H1 (cell line): Measurements from ENCODE around the gene TLR8. TPM values are rescaled to one million over a fixed set of nuclear protein-coding genes. Genes with fewer than 3 reads are reported as not detected.

Experiments used
- CTCF ChIA-PET: fragments of 300-600 bp; sonication (Branson Sonifier 250); formaldehyde crosslinking; loops from one replicate; lab custom pipeline; 2021; ENCODE audit not compliant: partially characterized antibody; lab: Charles Lee
- POLR2A ChIA-PET: fragments of 300-600 bp; sonication (Branson Sonifier 250); formaldehyde crosslinking; loops from one replicate; lab custom pipeline; 2021; ENCODE audit warnings: inconsistent platforms; ENCODE audit not compliant: partially characterized antibody; lab: Charles Lee
- DNase-seq, 2 experiments: peaks; one replicate each; pipeline versions ENCODE4 v3.0.0 to v3.0.0-alpha.2; 2010 to 2022; ENCODE audit warnings: low spot score in 2 of 2, low read depth in 1 of 2, mixed read lengths in 1 of 2
- FAIRE-seq: peaks from 2 replicates; lab custom pipeline; 2011; peaks lifted over from hg19 to GRCh38; lab: Jason Lieb, UNC
- H2AFZ ChIP-seq: 2 replicates; pipeline ENCODE4 v1.8.1; 2012; ENCODE audit warnings: low read length, inconsistent platforms
- H2AK5ac ChIP-seq: 2 replicates; pipeline ENCODE4 v1.6.1; 2013; ENCODE audit warnings: low read depth, low read length
- H2BK120ac ChIP-seq: replicated peaks from 2 replicates; pipeline ENCODE3; 2013; ENCODE audit warnings: low read depth, low read length, inconsistent platforms
- H2BK12ac ChIP-seq: 2 replicates; pipeline ENCODE4 v1.6.1; 2013; ENCODE audit warnings: low read depth, low read length
- H2BK15ac ChIP-seq: 2 replicates; pipeline ENCODE4 v1.6.1; 2013; ENCODE audit warnings: low read length
- H2BK20ac ChIP-seq: 2 replicates; pipeline ENCODE4 v1.6.1; 2013; ENCODE audit warnings: low read length
- H2BK5ac ChIP-seq: 2 replicates; pipeline ENCODE4 v1.6.1; 2013; ENCODE audit warnings: low read depth, low read length
- H3K14ac ChIP-seq: 2 replicates; pipeline ENCODE4 v1.6.1; 2013; ENCODE audit warnings: inconsistent platforms; ENCODE audit not compliant: insufficient read length
- H3K18ac ChIP-seq: 2 replicates; pipeline ENCODE4 v1.6.1; 2013; ENCODE audit warnings: low read length; ENCODE audit errors: extremely low read depth
- H3K23ac ChIP-seq: 2 replicates; pipeline ENCODE4 v1.6.1; 2013; ENCODE audit warnings: inconsistent platforms; ENCODE audit not compliant: insufficient read length
- H3K23me2 ChIP-seq: 2 replicates; pipeline ENCODE4 v1.6.1; 2013; ENCODE audit warnings: low read depth, low read length
- H3K27ac ChIP-seq: 2 replicates; pipeline ENCODE4 v1.6.1; 2011; ENCODE audit warnings: low read depth, low read length, inconsistent platforms
- H3K27me3 ChIP-seq, 4 experiments: replicated peaks in 1 of 4; 1 replicate in 1 of 4; 2 replicates in 3 of 4; pipeline versions ENCODE4 v1.6.1 to v1.8.1; 2011 to 2013; ENCODE audit warnings: low read length in 3 of 4, mild to moderate bottlenecking in 3 of 4, inconsistent platforms in 2 of 4, mixed read lengths in 2 of 4, moderate library complexity in 1 of 4; ENCODE audit not compliant: control insufficient read depth in 3 of 4, insufficient read depth in 3 of 4; ENCODE audit errors: extremely low read depth in 1 of 4
- H3K36me3 ChIP-seq, 4 experiments: 2 replicates each; pipeline versions ENCODE4 v1.6.1 to v1.8.1; 2011 to 2013; ENCODE audit warnings: mild to moderate bottlenecking in 4 of 4, low read length in 3 of 4, moderate library complexity in 2 of 4, control low read depth in 1 of 4, inconsistent platforms in 1 of 4; ENCODE audit not compliant: insufficient read depth in 4 of 4, control insufficient read depth in 2 of 4
- H3K4ac ChIP-seq: replicated peaks from 2 replicates; pipeline ENCODE3; 2013; ENCODE audit warnings: low read length, low read depth, mixed read lengths, inconsistent platforms; ENCODE audit not compliant: insufficient read length
- H3K4me1 ChIP-seq, 4 experiments: replicated peaks in 1 of 4; 1 replicate in 1 of 4; 2 replicates in 3 of 4; pipeline versions ENCODE4 v1.6.1 to v1.8.1; 2011 to 2013; ENCODE audit warnings: low read length in 3 of 4, inconsistent platforms in 2 of 4, mixed read lengths in 1 of 4; ENCODE audit not compliant: insufficient read depth in 4 of 4, control insufficient read depth in 3 of 4
- H3K4me2 ChIP-seq, 2 experiments: 2 replicates each; pipeline versions ENCODE4 v1.6.1 to v1.8.1; 2011 to 2013; ENCODE audit warnings: low read depth in 2 of 2, low read length in 2 of 2, control low read depth in 1 of 2, inconsistent platforms in 1 of 2, mild to moderate bottlenecking in 1 of 2; ENCODE audit not compliant: insufficient read depth in 1 of 2
- H3K4me3 ChIP-seq, 4 experiments: fragments of 200-600, 300-600 bp in 1 of 4; sonication (generic), shearing (Covaris generic), sonication (Bioruptor Twin) in 1 of 4; 2 replicates each; pipeline versions ENCODE4 v1.5.1 to v1.8.1; 2011 to 2016; ENCODE audit warnings: low read length in 4 of 4, low read depth in 3 of 4, control low read depth in 2 of 4, inconsistent platforms in 2 of 4, mild to moderate bottlenecking in 2 of 4, mixed read lengths in 1 of 4, moderate library complexity in 1 of 4; ENCODE audit not compliant: insufficient read depth in 2 of 4; ENCODE audit errors: extremely low read depth in 1 of 4
- H3K56ac ChIP-seq: replicated peaks from 2 replicates; pipeline ENCODE3; 2013; ENCODE audit warnings: low read depth, mild to moderate bottlenecking, mixed read lengths, low read length, inconsistent platforms; ENCODE audit not compliant: insufficient read length
- H3K79me1 ChIP-seq: 2 replicates; pipeline ENCODE4 v1.6.1; 2013; ENCODE audit warnings: low read depth, low read length, control low read depth
- H3K79me2 ChIP-seq, 2 experiments: 2 replicates each; pipeline versions ENCODE4 v1.6.1 to v1.8.1; 2012 to 2013; ENCODE audit warnings: low read length in 2 of 2, mild to moderate bottlenecking in 2 of 2, inconsistent platforms in 1 of 2; ENCODE audit not compliant: insufficient read depth in 2 of 2, control insufficient read depth in 1 of 2
- H3K9ac ChIP-seq, 4 experiments: replicated peaks in 1 of 4; 1 replicate in 1 of 4; 2 replicates in 3 of 4; pipeline versions ENCODE4 v1.6.1 to v1.8.1; 2011 to 2013; ENCODE audit warnings: low read depth in 3 of 4, low read length in 3 of 4, control low read depth in 2 of 4, mild to moderate bottlenecking in 2 of 4, moderate library complexity in 2 of 4, inconsistent platforms in 1 of 4; ENCODE audit errors: extremely low read depth in 1 of 4
- H3K9me3 ChIP-seq, 2 experiments: 2 replicates each; pipeline versions ENCODE4 v1.6.1 to v1.8.1; 2012 to 2013; ENCODE audit warnings: mild to moderate bottlenecking in 2 of 2, moderate library complexity in 2 of 2, control low read depth in 1 of 2, inconsistent platforms in 1 of 2, low read depth in 1 of 2, low read length in 1 of 2, mixed read lengths in 1 of 2; ENCODE audit not compliant: insufficient read depth in 2 of 2
- H4K20me1 ChIP-seq, 2 experiments: replicated peaks in 1 of 2; 2 replicates each; pipeline versions ENCODE3 to v1.8.1; 2011 to 2013; ENCODE audit warnings: inconsistent platforms in 2 of 2, low read length in 2 of 2, mild to moderate bottlenecking in 1 of 2; ENCODE audit not compliant: insufficient read depth in 2 of 2, control insufficient read depth in 1 of 2
- H4K5ac ChIP-seq: 2 replicates; pipeline ENCODE4 v1.6.1; 2013; ENCODE audit warnings: low read length, low read depth, mixed read lengths, inconsistent platforms; ENCODE audit not compliant: insufficient read length
- H4K8ac ChIP-seq: 2 replicates; pipeline ENCODE4 v1.8.0; 2013; ENCODE audit warnings: mild to moderate bottlenecking, moderate library complexity, low read length, inconsistent platforms; ENCODE audit not compliant: insufficient read depth; ENCODE audit errors: extremely low read depth
- H4K91ac ChIP-seq: replicated peaks from 2 replicates; pipeline ENCODE3; 2013; ENCODE audit warnings: low read length, mixed read lengths, inconsistent platforms; ENCODE audit not compliant: insufficient read length
- BCL11A ChIP-seq, 2 experiments: IDR thresholded peaks; one replicate each; pipeline ENCODE4 v1.6.1; 2011; ENCODE audit warnings: low read depth in 2 of 2, low read length in 2 of 2, mild to moderate bottlenecking in 2 of 2
- CBX8 ChIP-seq: fragments of 300-800, 300-1000 bp; sonication (generic); IDR thresholded peaks from 2 replicates; pipeline ENCODE4 v1.7.1; 2016; ENCODE audit warnings: low read depth, low read length, borderline replicate concordance
- CHD2 ChIP-seq: IDR thresholded peaks from 2 replicates; pipeline ENCODE4 v1.6.1; 2012; ENCODE audit warnings: low read length, improper control_type of control experiment
- CREB1 ChIP-seq: IDR thresholded peaks from 2 replicates; pipeline ENCODE4 v1.6.1; 2012; ENCODE audit warnings: inconsistent platforms
- EP300 ChIP-seq, 2 experiments: IDR thresholded peaks; 1 replicate in 1 of 2; 2 replicates in 1 of 2; pipeline ENCODE4 v1.6.1; 2011 to 2012; ENCODE audit warnings: low read depth in 2 of 2, low read length in 2 of 2, mild to moderate bottlenecking in 2 of 2, borderline replicate concordance in 1 of 2, inconsistent platforms in 1 of 2, moderate library complexity in 1 of 2
- NRF1 ChIP-seq: IDR thresholded peaks from 2 replicates; pipeline ENCODE4 v1.6.1; 2011; ENCODE audit warnings: mild to moderate bottlenecking, low read depth, low read length, improper control_type of control experiment
- SIX5 ChIP-seq: IDR thresholded peaks from 2 replicates; pipeline ENCODE4 v1.6.1; 2011; ENCODE audit warnings: mild to moderate bottlenecking, low read depth, low read length
- SP1 ChIP-seq: IDR thresholded peaks from 2 replicates; pipeline ENCODE4 v1.6.1; 2011; ENCODE audit warnings: low read depth, low read length
- WGBS, 2 experiments: shearing (Covaris generic) in 1 of 2; methylation state at CpG; one replicate each; pipeline versions ENCODE4 v1.1.6 to v1.1.7; 2013 to 2015; ENCODE audit warnings: low lambda C conversion rate in 2 of 2, mixed read lengths in 2 of 2, inconsistent platforms in 1 of 2, low coverage in 1 of 2, missing lambda C conversion rate in 1 of 2; ENCODE audit not compliant: insufficient replicate concordance in 2 of 2, insufficient coverage in 1 of 2, insufficient read length in 1 of 2; ENCODE audit errors: extremely low coverage in 1 of 2, missing lambda C conversion rate in 1 of 2; 5-methylcytosine and 5-hydroxymethylcytosine counted together
- polyA plus RNA-seq, 7 experiments: library from polyadenylated mRNA; depleted of rRNA in 3 of 7; stranded (reverse) in 5 of 7; unstranded in 2 of 7; fragments of >200 nt in 5 of 7; fragments of 200-250 nt in 2 of 7; gene quantifications; 1 replicate in 5 of 7; 2 replicates in 1 of 7; 4 replicates in 1 of 7; pipeline versions ENCODE4 v1.2.1 to v1.2.3, GENCODE V29; 2011 to 2013; ENCODE audit warnings: missing spikeins in 2 of 7, mixed read lengths in 2 of 7
- total RNA-seq: library from RNA; stranded (reverse); fragmentation: NEBNext Ultra II Directional; extraction: Animal tissue kit (Norgen Biotek cat#: 25700); gene quantifications from 2 replicates; pipeline ENCODE4 v1.2.1, GENCODE V29; 2021
- TF ChIP-seq, protein P1 (sequence below): IDR thresholded peaks from 2 replicates; pipeline ENCODE4 v1.6.1; 2012; ENCODE audit warnings: low read length, inconsistent platforms

Gene TLR8
- total and polyA plus RNA-seq, 2 of the 8 experiments (the other 6 are each of a cell fraction or from before 2014, with no cell fraction given): not detected

GRCh38 chrX:12874581-12874980 is 31.8 kb upstream of the TLR8 start:
- no peak overlapping the region for H3K4me2 ChIP-seq
- no peak overlapping the region for H3K27ac ChIP-seq
- H3K56ac ChIP-seq: no peak overlapping the region
- no peak overlapping the region for H3K23ac ChIP-seq
- no peaks in the 10 kb centered on the region for H3K79me2 ChIP-seq
- H3K27me3 ChIP-seq: no peaks in the 10 kb centered on the region
- ChIA-PET CTCF (interaction anchor here (0.8 kb wide), 1 partner anchor 26 kb away, joined by 3 read pairs; no protein-coding TSS in a partner anchor), POLR2A (no interaction called here)
- no peaks in the 10 kb centered on the region for H4K20me1 ChIP-seq
- no peak overlapping the region for H3K18ac ChIP-seq
- no peak overlapping the region for H3K14ac ChIP-seq
- no peak overlapping the region for H4K91ac ChIP-seq
- H4K8ac ChIP-seq: no peak overlapping the region
- H2BK20ac ChIP-seq: no peak overlapping the region
- no peaks in the 10 kb centered on the region for H3K4me1 ChIP-seq
- DNase-seq (no peak), FAIRE-seq (no peak)
- H2BK15ac ChIP-seq: no peak overlapping the region
- no peaks in the 10 kb centered on the region for H3K36me3 ChIP-seq
- no peak overlapping the region for H4K5ac ChIP-seq
- no peaks in the 10 kb centered on the region for H3K79me1 ChIP-seq
- no peak overlapping the region for H2AK5ac ChIP-seq
- no peak overlapping the region for H2BK12ac ChIP-seq
- H2BK120ac ChIP-seq: no peak overlapping the region
- no peak overlapping the region for H2AFZ ChIP-seq
- no peaks in the 10 kb centered on the region for H3K9me3 ChIP-seq
- no peaks in the 10 kb centered on the region for H3K23me2 ChIP-seq
- H3K9ac ChIP-seq: no peak overlapping the region
- no peak overlapping the region for H2BK5ac ChIP-seq
- H3K4me3 ChIP-seq: no peak overlapping the region
- TF ChIP-seq EP300 (IDR thresholded peaks at IDR 0.05; ENCODE audit: borderline replicate concordance in 1 of 2, low read depth in 2 of 2, low read length in 2 of 2) (no peak), SIX5 (no peak), NRF1 (no peak), BCL11A (IDR thresholded peaks at IDR 0.05; ENCODE audit: low read depth in 2 of 2, low read length in 2 of 2) (no peak), CHD2 (no peak), CBX8 (no peak), SP1 (no peak), CREB1 (no peak)
- TF ChIP-seq, protein P1, sequence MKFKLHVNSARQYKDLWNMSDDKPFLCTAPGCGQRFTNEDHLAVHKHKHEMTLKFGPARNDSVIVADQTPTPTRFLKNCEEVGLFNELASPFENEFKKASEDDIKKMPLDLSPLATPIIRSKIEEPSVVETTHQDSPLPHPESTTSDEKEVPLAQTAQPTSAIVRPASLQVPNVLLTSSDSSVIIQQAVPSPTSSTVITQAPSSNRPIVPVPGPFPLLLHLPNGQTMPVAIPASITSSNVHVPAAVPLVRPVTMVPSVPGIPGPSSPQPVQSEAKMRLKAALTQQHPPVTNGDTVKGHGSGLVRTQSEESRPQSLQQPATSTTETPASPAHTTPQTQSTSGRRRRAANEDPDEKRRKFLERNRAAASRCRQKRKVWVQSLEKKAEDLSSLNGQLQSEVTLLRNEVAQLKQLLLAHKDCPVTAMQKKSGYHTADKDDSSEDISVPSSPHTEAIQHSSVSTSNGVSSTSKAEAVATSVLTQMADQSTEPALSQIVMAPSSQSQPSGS: no peak
- WGBS, 2 experiments: 87% methylated on average over 2 of the region's 4 CpGs; no CpG with 5 or more reads in 1 of the 2 experiments
- no peak overlapping the region for H3K4ac ChIP-seq
